RCC 7860 (cell line): Measurements from ENCODE around the gene EIF1.

Source experiments
- DNase-seq: peaks from one replicate; pipeline ENCODE4 v3.0.0-alpha.2; 2015; ENCODE audit warnings: low spot score
- FAIRE-seq: peaks from 2 replicates; lab custom pipeline; 2012; peaks lifted over from hg19 to GRCh38; lab: Jason Lieb, UNC

EIF1 gene

GRCh38 chr17:41731836-41732235, 43.2 kb downstream of the EIF1 start:
- no peak for FAIRE-seq
- DNase-seq = no peak

- FAIRE-seq = no peak
- no peak for DNase-seq
These were observed 44.9 kb downstream of the EIF1 start for GRCh38 chr17:41733348-41734138.

- FAIRE-seq = no peak
- DNase-seq = no peak
These were observed 45.7 kb downstream of the EIF1 start, which contains the start of gene HAP1 for GRCh38 chr17:41734139-41734948. TSS of gene HAP1 (minus strand) at chr17:41734643. CDS start at chr17:41734634, 9 bp downstream.

GRCh38 chr17:41734949-41735313, 46.2 kb downstream of the EIF1 start:
- DNase-seq (no peak), FAIRE-seq (no peak)

GRCh38 chr17:41735744-41736143, 47.1 kb downstream of the EIF1 start:
- DNase-seq (no peak), FAIRE-seq (no peak)

- FAIRE-seq (no peak), DNase-seq (no peak)
These were observed 48.4 kb downstream of the EIF1 start for GRCh38 chr17:41736983-41737679.

GRCh38 chr17:41737680-41738023, 49.0 kb downstream of the EIF1 start:
- no peak for FAIRE-seq
- no peak for DNase-seq

- FAIRE-seq = no peak
- peak; percentile 61 for DNase-seq
These were observed 49.6 kb downstream of the EIF1 start for GRCh38 chr17:41738077-41738800.

GRCh38 chr17:41738801-41739112, 50.1 kb downstream of the EIF1 start:
- DNase-seq (no peak), FAIRE-seq (no peak)

GRCh38 chr17:41739661-41740352, 51.1 kb downstream of the EIF1 start:
- no peak for FAIRE-seq
- DNase-seq = peak; percentile 33

GRCh38 chr17:41740506-41740905, 51.8 kb downstream of the EIF1 start:
- DNase-seq (no peak), FAIRE-seq (no peak)

GRCh38 chr17:41741709-41742108, 53.0 kb downstream of the EIF1 start:
- DNase-seq (no peak), FAIRE-seq (no peak)
